OCI-M2 (cell line): ENCODE measurements around the gene CPNE6.
"Not testable (repeated sequence)": the region's sequence is repeated elsewhere in the genome, so short reads cannot be mapped to it uniquely, and the experiment has no call there.

Experiments used
- DNase-seq: peaks from one replicate; lab custom pipeline; 2025; ENCODE audit not compliant: unreplicated experiment; lab: John Stamatoyannopoulos, UW

CPNE6 gene

GRCh38 chr14:24071144-24071697, at the start of gene CPNE6:
Gene CPNE6 (plus strand): TSS chr14:24071562. CDS start chr14:24072937, 1,375 bp downstream.
- DNase-seq: no peak

- not testable (repeated sequence) for DNase-seq
Observed at GRCh38 chr14:24024939-24025418, 46.4 kb upstream of the CPNE6 start.

- DNase-seq: not testable (repeated sequence)
Observed at GRCh38 chr14:24029687-24030086, 41.7 kb upstream of the CPNE6 start.

- not testable (repeated sequence) for DNase-seq
Observed at GRCh38 chr14:24031331-24031730, 40.0 kb upstream of the CPNE6 start.

GRCh38 chr14:24032727-24033418, 38.5 kb upstream of the CPNE6 start:
- DNase-seq: no peak

GRCh38 chr14:24035769-24036168, 35.6 kb upstream of the CPNE6 start:
- DNase-seq: not testable (repeated sequence)

GRCh38 chr14:24036169-24036962, 35.0 kb upstream of the CPNE6 start:
- no peak for DNase-seq

GRCh38 chr14:24036963-24037657, 34.3 kb upstream of the CPNE6 start:
- DNase-seq: not testable (repeated sequence)

GRCh38 chr14:24037658-24038037, 33.7 kb upstream of the CPNE6 start:
- no peak for DNase-seq

GRCh38 chr14:24038686-24039085, 32.7 kb upstream of the CPNE6 start:
- no peak for DNase-seq

- DNase-seq: no peak
Observed at GRCh38 chr14:24040692-24041091, 30.7 kb upstream of the CPNE6 start.

GRCh38 chr14:24042746-24043145, 28.6 kb upstream of the CPNE6 start:
- no peak for DNase-seq

GRCh38 chr14:24049002-24049401, 22.4 kb upstream of the CPNE6 start:
- not testable (repeated sequence) for DNase-seq

GRCh38 chr14:24050753-24051152, 20.6 kb upstream of the CPNE6 start:
- not testable (repeated sequence) for DNase-seq

- DNase-seq: no peak
Observed at GRCh38 chr14:24051176-24051788, 20.1 kb upstream of the CPNE6 start.

GRCh38 chr14:24051789-24052655, 19.3 kb upstream of the CPNE6 start, which contains the start of gene CARMIL3:
Gene CARMIL3 (plus strand): TSS chr14:24052009. CDS start chr14:24052154, 145 bp downstream.
- DNase-seq: no peak

- no peak for DNase-seq
Observed at GRCh38 chr14:24052656-24053547, 18.5 kb upstream of the CPNE6 start.

- no peak for DNase-seq
Observed at GRCh38 chr14:24053548-24054323, 17.6 kb upstream of the CPNE6 start.
